NCI-H2227 (cell line): ENCODE measurements around the gene NPC1L1.
"Not testable (repeated sequence)": the region's sequence is repeated elsewhere in the genome, so short reads cannot be mapped to it uniquely, and the experiment has no call there.

Experiments used
- DNase-seq: peaks from one replicate; lab custom pipeline; 2025; ENCODE audit not compliant: unreplicated experiment; lab: John Stamatoyannopoulos, UW

Gene NPC1L1

DNA sequence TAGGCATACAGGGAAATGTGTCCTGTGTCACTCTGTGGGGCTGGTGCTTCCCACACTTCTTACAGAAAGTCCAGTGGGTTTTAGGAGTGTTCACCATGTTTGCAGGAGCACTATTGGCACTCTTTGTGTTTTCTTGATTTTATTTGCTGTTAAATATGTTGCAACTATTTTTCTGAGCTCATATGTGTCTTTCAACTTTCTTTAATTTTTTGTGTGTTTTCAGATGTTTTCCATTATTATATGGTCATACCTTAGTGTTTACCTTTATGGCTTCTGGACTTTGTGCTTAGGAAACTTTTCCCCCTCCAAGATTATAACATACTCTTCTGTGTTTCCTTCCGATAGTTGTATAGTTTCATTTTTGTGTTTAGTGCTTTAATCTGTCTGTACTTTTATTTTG is 29.9 kb downstream of the NPC1L1 start:
- no peak for DNase-seq

DNA sequence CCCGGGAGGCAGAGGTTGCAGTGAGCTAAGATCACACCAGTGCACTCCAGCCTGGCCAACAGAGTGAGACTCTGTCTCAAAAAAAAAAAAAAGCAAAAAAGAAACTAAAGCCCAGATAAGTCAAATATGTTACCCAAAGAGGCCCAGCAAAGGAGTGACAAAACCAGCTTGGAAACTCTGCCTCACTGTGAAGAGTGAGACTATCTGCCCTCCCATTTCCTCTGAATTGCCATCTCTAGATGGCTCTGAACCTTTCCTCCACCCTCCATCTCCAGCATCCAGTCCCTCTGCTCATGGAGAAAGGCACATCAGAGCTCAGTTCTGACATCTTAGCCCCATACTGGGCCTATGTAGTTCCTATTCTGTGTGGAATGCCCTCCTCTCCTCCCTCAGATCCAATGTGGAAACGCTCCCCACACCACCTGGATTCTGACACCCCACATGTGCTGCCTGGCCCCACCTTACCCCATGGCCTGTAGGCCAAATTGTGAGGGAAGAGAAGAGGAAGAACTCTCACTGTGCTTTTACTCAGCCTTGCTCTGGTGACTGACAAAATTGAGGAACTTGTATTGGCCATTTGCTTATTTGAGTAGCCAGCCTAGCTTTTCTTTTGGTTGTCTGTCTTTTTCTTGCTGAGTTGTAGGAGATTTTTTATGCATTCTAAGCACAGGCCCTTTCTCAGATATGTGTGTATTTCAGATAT is 32.7 kb downstream of the NPC1L1 start:
- DNase-seq = no peak

DNA sequence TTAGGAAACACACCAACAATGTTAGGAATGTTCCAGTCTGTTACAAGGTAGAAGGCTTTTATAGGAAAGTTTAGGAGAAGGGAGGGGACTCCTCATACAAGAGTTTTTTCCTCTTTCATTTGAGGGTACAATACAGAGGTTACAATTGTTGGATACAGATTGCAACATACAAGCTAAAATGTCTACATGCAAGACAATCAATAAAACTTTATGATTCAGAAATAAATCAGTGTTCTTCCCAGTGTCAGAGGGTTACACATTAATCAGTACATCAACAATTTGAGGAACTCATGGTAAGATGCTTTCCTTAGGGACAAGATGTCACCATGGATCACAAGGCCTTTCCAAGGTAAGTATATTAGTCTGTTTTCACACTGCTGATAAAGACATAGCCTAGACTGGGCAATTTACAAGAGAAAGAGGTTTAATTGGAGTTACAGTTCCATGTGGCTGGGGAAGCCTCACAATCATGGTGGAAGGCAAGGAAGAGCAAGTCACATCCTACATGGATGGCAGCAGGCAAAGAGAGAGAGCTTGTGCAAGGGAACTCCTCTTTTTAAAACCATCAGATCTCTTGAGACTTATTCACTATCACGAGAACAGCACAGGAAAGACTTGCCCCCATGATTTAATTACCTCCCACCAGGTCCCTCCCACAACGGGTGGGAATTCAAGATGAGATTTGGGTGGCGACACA is 34.4 kb downstream of the NPC1L1 start:
- DNase-seq = not testable (repeated sequence)

DNA sequence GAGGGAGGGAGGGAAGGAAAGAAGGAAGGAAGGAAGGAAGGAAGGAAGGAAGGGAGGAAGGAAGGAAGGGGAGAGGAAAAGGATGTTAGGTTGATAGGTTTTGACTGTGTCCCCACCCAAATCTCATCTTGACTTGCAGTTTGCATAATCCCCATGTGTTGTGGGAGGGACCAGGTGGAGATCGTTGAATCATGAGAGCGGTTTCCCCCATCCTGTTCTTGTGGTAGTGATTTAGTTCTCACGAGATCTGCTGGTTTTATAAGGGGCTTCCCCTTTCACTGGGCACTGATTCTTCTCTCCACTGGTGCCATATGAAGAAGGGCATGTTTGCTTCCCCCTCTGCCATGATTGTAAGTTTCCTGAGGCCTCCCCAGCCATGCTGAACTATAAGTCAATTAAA is 35.5 kb downstream of the NPC1L1 start:
- no peak for DNase-seq

DNA sequence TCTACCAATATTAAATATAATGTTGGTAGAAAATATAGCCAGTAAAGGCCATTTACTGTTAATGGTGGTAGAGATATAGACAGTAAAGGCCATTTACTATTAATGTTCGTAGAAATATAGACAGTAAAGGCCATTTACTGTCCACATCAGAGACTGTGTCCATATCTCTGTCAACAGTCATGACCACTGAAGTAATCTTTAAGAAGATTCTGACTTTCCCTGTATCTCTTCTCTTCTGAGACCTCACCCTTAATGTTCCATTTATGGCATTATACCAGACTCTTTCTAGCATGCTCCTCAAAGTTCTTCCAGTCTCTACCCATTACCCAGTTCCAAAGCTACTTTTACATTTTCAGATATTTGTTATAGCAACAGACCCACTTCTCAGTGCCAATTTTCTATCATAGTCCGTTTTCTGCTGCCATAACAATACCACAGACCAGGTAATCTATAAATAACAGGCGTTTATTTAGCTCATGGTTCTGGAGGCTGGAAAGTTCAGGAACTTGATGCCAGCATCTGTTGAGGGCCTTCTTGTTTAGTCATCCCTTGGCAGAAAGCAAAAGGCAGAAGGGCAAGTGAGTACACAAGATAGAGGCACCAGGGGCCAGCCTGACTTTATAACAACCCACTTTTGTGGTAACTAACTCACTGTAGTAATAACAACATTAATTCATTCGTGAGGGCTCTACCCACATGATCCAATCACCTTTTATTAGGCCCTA is 42.7 kb downstream of the NPC1L1 start:
- DNase-seq = no peak

DNA sequence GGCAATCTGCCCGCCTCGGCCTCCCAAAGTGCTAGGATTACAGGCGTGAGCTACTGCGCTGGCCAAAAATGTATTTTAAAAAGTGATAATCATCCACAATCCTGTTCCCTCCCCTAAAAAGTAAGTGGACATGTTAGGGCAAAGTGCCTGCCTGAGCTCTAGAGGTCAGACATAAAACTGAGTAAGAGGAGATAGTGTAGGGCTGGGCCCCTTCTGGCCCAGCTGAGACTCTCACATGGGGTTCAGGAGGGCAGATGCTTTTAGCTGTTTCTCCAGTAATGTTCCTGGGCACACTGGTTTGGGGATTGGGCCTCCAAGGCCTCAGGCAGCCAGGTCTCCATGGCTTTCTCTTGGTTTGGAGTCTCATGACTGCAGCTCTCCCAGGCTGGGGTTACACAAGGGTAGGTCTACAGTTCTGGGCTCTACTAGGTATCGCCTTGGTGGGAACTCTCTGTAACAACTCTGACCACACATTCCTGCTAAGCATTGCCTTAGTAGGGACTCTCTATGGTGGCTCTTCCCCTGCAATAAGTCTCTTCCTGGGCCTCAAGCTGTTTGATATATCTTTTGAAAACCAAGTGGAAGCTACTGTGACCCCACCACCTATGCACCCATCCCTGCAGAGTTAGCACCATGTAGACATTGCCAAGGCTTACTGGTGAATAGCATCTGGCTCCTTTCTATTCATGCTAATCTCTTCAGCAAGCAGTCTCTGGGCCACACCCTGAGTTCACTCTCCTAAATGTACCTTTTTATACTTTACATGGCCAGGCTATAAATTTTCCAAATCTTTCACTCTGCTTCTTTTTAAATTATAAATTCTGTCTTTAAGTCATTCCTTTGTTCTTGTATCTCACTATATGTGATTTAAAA is 43.7 kb downstream of the NPC1L1 start:
- no peak for DNase-seq

DNA sequence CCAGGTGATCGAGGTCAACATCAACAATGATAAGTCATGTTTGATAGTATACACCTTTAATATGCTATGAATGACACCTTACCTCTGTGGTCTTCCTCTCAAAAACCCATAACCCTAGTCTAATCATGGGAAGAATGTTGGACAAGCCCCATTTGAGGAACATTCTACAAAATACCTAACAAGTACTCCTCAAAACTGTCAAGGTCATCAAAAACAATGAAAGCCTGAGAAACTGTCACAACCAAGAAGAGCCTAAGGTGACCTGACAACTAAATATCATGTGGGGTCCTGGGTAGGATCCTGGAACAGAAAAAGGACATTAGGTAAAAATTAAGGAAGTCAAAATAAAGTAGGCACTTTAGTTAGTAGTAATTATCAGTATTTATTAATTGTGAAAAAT is 44.7 kb downstream of the NPC1L1 start:
- no peak for DNase-seq

DNA sequence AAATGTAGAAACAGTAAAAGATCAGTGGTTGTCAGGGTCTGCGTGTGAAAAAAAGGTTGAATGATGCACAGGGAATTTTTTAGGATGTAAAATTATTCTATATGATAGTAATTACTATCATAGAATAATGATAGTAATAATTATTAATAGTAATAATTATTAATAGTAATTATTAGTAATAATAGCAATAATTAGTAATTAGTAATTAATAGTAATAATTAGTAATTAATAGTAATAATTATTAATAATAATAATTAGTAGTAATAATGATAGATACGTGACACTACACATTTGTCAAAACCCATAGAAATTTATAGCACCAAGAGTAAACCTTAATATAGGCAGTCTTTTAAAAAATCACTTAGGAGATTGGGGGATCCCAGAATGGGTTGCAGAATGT is 46.2 kb downstream of the NPC1L1 start:
- no peak for DNase-seq

DNA sequence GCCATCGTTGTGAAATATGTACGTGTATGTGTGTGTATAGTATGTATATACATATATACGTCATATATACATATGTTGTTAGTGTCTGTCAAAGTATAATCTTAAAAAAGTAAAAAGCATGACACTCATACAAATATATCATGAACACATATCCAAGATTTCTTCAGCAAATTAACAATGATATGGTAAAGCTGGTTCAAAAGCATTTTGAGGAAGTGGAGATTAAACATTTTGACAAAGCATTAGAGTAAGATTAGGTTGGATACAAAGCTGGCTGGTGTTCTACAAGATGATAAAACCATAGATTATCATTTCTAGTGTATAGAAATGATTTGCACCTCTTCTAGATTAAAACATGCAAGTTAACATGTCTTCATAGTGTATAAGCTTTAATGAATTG is 49.9 kb downstream of the NPC1L1 start:
- DNase-seq = no peak

DNA sequence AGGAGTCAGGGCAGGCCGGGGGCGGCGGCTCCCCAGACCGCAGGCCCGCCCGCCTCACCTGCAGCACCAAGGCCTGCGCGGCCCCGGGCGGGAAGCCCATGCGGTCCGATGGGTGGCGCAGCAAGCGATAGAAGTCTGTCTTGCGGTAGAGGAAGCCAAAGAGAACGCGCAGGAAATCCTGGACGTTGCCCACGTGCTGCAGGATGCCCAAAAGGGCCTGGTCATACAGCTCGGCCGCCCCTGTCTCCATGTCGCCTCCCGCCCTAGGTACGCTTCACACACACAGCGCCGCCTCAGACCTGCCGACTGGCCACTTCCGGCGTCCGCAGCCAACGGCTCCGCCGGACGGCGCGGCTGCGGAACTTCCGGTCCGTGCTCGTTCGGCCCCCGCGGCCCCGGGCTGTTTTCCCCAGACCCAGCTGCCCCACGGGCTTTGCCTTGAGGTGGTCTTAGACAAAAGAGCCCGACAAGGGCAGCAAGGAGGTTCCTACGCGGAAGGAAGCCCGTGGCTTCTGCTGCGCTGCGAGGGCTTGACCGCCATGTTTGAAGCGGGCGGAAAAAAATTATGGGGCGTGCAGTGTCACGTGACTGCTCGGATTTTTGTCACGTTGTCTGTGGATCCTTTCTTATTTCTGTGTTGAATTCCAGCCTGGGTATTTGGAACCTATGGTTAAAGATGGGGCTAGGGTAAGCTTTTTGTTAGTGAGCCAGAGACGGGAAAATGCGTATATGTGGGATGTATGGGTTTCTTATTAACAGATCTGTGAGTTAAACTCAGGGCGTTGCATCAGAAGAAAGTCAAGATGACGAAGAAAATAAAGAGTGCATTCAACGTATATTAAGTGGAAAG is 50.6 kb downstream of the NPC1L1 start, which contains the start of gene NUDCD3:
Gene NUDCD3 (minus strand): TSS at position 308 of the 850 bp plus-strand sequence. CDS start 58 bp downstream, at position 250.
- peak; percentile 92 for DNase-seq

DNA sequence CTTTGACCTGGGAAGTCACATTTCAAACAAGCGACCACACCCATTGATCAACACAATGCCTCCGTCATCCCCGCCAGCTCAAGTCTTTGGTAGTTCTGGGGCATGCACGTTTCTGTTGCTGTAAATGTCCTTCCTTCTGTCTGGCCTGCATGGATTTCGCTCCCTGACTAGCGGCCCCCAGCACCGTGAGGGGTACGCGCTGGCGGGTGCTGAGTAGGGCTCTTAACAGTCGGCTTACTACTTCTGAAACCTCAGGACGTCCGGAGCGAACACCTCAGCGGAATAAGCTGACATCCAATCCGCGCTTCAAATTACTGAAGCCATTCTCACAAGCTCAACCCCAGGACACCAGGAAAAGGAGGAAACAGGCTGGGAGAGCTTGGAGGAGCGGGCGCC is 51.2 kb downstream of the NPC1L1 start:
- DNase-seq = peak; percentile 20

DNA sequence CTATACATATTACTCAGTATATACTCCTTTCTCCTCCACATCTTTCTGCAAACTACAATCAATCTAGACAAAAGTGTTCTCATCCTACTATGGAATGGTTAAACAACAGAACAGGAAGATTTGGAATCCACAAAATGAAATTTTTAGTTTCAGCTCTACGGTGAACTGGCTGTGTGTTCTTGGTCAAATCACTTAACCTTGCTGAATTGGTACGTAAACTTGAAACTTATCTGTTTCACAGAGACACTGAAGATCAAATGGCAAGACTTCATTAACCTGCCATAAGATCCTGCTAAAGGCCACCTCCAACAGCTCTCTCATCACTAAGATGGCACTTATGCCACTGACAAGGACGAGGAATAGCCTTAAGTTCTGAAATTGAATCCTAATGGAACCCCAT is 52.2 kb downstream of the NPC1L1 start:
- DNase-seq = no peak

DNA sequence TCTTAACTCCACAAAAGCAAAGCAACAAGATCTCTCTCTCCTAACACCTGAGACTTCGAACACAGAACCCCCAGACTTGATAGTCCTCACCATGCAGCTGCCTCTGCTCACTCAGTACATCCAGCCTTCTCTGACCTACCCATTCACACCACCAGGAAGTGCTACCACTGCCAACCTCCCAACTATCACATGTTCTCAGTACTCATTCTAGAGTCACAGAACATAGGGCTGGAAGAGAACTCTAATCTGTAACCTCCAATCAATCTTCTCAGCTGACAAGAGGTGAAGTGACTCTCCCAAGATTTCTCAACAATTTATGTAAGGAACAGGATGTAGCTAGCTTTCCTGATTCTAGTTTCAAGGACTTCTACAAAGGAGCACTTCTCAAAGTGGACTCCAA is 54.4 kb downstream of the NPC1L1 start:
- DNase-seq = no peak

DNA sequence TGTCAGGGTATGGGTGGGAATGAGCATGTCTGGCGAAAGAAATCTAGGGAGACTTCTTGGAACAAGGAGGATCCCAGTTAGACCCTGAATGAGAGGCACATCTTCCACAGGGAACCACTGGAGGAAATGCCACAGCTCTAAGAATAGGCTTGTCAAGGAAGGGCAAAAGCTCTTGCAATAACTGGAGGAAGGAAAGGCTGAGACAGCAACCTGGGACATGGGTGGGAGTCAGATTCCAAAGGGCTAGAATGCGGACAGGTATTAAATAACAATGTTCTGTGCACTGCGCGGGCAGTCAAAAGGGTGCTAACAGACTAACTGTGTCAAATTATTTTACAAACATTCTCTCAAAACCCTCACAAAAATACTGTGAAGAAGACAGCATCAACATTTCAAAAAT is 55.1 kb downstream of the NPC1L1 start:
- no peak for DNase-seq

DNA sequence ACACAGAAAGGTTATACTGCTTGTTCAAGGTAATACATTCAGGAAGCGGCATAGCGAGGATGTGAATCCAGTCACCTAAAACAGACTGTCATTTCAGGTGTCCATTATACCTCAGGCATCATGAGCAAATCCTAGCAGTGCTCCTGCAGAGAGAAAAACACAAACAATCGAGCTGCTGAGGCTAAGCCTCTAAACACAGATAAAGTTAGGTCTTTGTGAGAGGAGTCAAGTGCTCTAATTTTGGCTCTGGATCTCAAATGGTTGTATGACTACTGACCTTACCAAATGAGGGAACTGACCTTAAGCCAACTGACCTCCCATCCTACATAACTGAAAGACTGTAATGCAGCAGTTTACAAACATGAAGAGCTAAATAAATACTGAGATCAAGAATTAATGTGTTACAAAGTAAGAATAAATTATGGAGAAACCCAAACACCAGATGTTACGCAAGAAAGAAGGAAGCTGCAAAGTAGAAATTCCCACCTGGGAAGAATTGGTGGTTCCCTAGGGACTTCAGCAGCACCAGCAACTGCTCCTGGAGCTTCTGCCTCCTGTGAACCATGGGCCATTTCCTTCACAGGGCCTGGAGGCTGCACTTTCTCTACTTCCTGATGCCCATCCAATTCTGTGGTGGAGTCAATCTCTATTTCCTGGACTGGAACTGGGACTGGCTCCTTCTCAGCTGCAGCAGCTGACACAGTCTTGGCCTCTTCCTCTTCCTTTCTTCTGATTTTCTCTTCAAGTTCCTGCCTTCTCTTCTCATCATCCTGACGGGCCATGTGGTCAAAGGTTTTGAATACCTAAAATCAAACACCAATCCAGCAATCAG is 56.4 kb downstream of the NPC1L1 start:
- DNase-seq = no peak

DNA sequence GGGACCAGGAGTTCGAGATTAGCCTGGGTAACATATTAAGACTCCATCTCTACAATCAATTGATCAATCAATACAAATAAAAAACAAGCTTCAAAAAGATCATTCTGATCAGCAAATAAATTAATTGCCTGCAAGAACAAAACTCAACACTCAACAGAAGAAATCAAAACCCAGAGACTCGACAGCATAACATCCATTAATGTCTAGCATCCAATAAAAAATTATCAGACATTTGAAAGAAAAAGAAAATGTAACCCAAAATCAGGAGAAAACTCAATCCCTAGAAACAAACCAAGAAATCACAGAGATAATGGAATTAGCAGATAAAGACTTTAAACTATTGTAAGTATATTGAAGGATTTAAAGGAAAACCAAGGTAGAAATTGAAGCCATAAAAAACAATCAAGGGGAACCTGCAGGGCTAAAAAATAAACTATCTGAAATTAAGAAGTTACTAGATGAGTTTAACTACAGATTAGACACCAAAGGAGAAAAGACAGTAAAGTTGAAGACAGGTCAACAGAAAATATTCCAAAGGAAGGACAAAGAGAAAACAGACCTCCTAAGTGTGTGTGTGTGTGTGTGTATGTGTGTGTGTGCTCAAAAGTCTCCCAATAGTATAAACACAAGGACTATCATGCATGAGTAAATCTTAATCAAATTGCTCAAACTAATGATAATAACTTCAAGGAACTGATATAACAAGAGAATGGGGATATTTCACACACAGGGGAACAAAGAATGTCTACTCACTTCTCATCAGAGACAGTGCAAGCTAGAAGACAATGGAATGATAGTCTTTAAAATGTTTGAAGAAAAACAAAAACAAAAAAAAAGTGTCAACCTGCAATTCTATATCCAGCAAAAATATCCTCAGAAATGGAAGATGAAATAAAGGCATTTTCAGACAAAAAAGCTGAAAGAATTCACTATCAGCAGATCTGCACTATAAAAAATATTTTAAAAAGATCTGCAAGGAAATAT is 58.3 kb downstream of the NPC1L1 start:
- no peak for DNase-seq

DNA sequence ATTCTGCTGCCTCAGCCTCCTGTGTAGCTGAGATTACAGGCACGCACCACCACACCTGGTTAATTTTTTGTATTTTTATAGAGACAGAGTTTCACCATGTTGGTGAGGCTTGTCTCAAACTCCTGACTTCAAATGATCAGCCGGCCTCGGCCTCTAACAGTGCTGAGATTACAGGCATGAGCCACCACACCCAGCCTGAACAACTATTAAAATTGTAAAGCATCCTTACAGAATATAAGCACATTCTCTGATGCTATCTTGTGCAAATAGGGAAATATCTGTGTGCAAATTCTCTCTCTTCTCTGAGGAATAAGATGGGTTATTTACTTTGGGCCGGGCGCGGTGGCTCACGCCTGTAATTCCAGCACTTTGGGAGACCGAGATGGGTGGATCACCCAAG is 63.2 kb downstream of the NPC1L1 start:
- DNase-seq = no peak
